GM21717 (cell line): ENCODE measurements around the gene SLC9A9.

ENCODE experiments used
- ATAC-seq: cut with Tn5 transposase; IDR thresholded peaks from one replicate; pipeline ENCODE4 v1.9.1; 2021; ENCODE audit warnings: mild to moderate bottlenecking, moderate library complexity; ENCODE audit not compliant: unreplicated experiment

The SLC9A9 gene

DNA sequence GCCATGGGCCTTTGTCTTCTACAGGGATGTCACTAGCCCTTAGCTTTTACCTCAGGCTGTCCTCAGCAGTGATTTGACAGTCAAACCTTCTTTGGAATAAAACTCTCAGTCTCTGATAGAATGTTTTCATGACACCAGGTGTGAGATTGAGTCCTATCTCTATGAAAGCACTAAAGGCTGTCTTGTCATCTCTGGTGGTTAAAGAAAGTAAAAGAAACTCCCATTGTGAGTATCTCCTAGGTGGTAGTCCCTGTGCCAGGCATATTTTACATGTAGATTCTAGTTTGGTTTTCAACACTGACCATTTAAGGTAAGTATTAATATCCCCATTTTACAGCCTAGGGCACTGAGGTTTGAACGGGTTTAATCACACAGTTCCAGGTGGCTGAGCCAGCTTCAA is 368.5 kb downstream of the SLC9A9 start:
- ATAC-seq, result peak; percentile 55

DNA sequence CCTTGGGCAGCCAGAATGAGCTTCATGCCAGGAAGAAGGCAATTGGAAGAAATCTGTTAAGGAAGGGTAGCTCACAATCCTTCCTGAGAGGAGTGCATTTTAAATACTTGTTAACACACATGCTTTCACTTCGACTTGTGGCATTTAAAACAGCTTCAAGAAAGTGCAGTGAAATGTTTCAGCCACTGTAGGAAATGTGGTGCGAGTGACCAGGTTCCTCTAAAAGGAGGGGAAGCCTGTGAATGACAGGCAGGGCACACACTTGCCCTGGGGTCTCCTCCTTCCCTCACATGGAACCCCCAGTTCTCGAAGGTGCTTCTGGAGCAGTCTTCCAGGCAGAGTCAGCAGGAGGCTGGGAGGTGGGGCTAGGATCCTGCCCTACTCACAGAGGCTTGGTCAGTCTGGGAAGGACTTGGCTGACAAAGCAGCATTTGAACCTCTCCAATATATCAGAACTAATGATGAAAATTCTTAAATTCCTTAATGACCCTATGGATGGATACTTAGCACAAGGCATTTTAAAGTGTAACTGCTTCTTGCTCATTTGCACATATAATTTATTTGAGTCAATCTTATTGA is 370.1 kb downstream of the SLC9A9 start:
- no peak for ATAC-seq

DNA sequence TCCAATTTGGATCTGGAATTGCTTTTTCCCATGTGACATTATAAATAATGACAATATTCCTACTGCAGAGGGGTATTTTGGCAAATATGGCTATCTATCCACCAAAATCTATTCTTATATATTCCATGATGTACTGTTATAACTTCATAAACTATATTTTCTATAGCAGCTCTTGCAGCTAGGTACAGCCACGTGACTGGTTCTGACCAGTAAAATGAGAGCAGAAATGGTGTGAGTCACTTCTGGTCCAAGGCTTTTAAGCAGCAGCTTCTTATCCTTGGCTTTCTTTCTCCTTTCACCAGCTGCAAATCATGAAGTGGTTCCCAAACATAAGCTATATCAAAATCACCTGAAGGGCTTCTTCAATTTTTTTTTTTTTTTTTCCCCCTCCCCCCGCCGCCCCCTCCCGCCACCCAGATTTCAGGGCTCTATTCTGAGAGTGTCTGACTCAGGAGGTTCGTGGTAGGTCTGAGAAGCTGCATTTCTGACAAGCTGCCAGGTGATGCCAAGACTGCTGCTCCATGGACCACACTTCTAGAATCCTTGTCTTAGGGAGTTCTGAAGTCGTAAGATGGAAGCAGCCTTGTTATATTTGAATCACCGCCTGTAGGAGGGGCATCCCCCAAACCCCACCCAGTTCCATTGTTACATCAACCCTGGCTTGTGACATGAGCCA is 371.2 kb downstream of the SLC9A9 start:
- ATAC-seq, result no peak

DNA sequence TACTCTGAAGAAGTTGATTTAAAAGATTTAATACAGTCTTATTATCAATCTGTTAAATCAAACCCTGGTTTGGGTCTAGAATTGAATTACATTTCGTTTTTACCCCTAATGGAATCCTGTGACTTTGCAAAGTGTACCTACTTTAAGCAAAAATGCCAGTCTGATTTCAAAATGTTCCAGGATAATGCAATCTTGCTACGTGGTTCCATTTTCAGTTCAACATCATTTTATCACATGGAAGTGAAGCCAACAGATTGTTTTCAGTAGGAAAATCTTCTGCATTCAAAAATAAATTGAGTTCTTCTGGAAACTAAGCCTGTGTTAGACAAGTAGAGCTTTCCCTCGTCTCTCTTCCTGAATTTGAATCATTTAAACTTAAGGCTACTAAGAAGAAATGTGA is 372.3 kb downstream of the SLC9A9 start:
- ATAC-seq, result no peak

DNA sequence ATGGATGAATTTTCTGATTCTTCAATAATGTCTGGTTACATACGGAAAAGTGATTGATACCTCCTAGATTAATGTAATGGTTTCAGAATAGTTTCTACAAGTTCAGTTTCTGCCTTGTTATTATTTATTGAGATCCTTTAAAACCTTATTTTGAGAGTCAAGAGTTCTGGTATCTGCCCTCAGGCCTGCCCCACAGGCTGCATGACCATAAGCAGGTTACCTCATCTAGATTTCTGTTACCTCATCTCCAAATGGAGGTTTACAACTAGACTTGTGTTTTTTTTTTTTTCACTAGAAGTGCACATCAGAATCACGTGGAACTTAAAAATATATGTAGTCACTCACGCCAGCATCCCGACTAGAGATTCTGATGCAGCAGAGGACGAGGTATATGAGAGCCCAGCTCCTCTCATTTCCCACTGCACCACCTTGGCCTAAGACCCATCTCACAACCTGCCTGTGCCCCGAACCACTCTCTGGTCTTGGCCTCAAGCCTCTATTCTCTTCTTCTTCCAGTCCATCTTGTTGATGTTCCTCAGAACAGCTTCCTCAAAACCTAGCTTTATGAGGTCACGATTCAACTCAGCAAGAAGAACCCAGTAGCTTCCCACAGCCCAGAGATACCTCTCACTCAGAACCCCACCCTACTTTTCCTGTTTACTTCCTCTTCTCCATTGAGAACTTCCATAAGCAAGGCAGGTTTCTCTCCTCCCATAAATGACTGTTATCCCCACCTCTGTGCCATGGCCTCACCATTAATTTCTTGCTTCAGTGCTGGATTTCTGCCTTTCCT is 375.3 kb downstream of the SLC9A9 start:
- no peak for ATAC-seq

DNA sequence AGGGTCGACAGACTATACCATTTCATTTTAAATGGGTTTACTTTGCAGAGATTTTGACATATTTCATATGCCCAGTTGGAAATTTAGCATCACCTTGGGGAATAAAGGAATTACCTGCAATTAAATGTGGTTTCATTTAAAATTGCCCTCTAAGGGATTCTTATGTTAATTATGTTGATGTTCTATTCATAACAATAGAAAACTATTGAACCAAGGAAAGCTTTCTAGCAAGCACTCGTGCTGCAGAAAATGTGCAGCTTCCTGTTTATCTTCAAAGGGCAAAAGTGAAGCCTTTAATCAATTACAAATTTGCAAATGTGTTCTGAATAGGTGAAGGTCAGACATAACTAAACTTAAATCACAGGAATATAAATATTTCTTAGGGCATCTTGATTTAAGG is 376.6 kb downstream of the SLC9A9 start:
- ATAC-seq, result no peak

DNA sequence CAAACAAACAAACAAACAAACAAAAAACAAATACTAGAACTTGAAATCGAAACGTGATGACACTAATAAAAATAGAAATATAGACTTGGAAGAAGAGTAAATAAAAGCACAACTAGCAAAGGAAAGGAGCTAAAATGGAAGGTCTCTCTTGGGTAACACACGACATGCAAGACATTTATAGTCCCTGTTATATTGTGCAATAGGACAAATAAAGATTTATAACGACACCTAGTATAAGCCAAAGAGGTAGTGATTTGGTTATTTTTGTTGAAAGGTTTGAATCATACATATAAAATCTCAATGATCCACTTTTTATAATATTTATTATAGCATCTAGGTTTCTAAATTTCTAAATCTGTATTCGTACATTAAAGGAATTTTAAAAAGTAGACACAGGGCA is 379.1 kb downstream of the SLC9A9 start:
- ATAC-seq, result no peak

DNA sequence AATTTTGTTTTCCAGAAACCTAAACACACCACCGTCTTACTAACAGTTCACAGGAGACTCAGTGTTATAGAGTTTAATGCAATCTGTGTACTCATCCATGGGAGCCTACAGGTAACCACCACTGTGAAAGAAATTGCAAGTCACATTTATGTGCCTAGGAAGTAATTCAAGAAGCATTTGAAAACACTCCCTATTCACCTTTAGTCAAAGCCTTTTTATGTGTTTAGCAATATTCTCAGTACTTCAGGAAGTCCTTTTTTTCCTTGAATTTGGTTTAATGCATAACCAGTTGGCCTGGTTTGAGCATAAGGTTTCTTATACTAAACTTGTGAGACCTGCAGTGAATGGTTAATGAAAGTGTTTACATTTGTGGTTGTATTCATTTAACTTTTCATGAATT is 382.6 kb downstream of the SLC9A9 start:
- ATAC-seq, result no peak

DNA sequence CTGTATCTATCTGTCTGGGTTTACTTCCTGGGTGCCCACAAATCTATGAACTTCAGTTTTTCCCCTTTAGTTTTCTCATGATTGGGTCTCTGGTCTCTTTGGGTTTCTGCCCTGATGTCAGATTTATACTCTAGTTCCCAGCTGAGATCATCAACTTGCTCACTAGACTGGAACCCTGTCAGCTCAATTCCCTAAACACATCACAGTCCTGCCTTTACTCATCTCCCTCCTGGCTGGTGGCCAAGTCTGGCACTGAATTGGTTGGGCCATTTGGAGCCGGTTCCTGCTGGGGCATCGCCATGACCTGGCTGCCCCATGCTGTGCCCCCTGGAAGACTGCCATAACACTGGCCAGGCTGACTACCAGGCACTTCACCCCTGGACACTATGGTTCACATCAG is 383.4 kb downstream of the SLC9A9 start:
- no peak for ATAC-seq

DNA sequence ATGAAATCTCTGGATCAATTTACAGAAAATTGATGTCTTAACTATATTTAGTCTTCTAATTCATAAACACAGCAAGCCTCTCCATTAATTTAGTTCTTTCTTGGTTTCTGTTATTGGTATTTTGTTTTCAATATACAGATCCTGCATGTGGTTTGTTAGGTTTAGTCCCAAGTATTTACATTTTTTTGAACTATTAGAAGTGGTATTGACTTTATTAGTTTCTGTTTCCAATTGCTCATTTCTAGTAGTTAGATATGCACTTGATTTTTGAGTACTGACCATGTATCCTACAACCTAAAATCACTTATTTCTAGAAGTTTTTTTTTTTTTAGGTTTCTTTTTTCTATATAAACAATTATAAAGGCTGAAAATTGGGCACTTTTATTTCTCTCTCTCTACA is 392.8 kb downstream of the SLC9A9 start:
- no peak for ATAC-seq

DNA sequence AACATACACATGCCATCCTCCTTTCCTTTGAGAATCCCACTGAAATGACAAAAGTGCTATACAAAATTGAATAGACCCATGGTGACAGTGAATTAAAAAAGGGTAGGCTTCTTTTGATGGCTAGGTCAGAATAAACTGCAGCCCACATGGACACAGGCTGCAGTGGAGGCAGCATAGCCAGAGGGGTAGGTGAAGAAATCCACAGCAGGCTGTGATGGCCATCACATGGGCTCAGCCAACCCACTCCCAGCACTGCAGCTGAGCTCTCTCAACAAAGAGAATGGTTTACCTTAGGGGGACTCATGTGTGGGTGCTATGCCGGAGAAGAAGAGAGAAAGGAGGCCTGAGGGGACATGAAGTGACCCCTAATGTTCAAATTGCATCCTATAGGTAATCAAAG is 397.6 kb downstream of the SLC9A9 start:
- ATAC-seq, result no peak

DNA sequence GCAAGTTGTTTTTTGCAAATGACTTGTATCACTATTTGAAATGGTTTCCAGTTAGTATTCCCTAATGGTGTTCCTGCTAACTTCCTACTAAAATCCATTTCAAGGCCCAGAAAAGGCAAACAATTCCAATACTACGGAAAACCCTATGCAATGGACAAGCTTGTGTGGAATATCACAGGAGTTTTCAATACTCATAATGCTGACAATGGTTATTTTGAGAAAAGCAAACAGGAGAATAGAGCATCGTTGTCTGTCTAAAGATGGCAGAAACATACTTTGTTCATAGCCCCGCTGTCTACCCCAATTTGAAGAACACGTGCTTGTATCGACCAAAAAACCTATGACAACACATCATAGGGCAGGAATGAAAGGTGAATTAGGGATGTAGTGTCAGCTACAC is 400.8 kb downstream of the SLC9A9 start:
- no peak for ATAC-seq

DNA sequence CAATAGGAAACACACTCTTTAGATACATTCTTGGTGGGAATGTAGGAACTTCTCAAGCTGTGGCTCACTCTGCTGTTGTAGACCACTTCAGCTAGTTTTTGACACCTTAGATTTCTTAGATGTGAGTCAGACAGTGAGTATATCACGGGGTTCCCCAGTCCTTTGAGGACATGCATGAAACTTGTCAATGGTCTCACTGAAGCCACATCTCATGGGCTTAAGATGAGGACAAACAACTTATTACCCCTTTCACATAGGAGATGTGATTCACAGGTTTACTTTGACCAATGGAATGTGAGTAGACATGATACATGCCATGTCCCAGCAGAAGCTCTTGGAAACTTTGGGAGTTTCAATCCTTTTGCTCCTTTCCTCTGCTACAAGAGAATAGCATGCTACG is 403.1 kb downstream of the SLC9A9 start:
- ATAC-seq, result peak; percentile 85

DNA sequence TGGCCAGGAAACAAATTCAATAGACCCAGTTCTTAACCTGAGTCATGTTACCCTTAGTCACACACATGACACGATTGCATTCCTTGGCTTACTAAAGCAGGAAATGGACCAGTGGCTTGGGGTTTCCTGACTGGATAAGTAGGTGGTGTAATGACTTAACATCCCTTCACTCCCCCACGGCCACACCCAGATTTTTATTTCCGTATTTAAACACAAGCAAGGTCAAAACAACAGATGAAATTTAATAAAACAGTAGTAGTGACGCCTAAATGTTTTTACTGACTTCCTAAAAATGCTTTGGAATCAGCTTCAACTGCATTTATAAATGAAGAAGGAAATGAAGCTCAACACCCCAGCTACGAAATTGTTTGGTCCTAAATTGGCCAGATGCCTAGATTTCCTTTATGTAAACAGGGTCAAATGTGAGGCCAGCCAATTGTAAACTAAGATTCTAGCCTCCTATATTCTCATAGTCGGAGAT is 404.4 kb downstream of the SLC9A9 start:
- no peak for ATAC-seq

DNA sequence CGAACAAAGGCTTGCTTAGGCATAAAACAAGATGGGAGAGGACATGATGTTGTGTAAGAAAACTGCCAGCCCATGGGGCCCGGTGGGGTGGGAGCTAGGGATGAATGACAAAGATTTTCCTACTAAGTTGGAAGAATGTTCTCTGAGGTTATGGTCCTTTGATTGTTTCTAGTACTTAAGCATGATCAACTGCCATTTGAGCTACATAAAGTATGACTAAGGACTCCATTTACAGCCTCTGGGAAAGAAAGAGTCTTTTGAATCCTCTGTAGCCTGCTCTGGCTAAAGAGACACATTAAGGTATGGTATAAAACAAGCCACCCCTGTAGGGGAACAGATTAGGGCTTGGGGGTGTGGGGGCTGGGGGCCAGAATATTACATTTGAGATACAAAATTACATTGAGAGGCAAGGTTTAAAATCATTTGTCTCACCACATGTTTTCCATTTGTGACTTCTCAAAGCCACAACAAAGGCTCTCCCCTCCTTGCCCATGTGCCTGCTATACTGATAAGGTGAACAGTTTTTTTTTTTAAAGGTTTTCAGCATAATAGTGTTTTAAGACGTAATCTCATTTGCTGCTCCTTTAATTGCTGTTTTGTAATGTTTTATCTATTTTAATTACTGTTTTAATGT is 405.3 kb downstream of the SLC9A9 start:
- no peak for ATAC-seq

DNA sequence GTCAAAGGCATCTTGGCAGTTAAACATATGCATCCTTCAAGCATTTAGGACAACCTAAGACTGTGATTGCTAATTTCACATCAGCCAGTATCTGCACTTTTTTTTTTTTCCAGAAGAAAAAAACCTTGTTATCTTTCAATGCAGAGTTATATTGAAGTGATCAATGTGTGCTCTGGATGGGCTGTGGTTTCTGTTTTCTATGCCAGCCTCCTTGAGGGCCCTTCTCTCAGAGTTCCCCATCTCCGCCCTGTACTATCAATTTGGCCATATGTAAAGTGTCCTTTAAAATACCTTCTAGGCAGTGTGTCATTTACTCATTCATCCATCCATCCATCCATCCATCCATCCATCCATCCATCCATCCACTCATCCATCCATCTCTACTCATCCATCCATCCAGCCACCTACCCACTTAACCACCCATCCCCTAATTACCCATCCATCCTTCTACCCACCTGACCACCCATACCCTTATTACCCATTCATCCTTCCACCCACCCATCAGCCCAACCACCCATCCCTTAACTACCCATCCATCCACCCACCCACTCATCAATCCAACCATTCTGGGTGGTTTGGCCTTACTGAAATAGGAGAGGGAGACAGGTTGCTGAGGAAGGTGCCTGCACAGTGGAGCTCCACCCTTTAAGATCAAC is 406.6 kb downstream of the SLC9A9 start:
- no peak for ATAC-seq

DNA sequence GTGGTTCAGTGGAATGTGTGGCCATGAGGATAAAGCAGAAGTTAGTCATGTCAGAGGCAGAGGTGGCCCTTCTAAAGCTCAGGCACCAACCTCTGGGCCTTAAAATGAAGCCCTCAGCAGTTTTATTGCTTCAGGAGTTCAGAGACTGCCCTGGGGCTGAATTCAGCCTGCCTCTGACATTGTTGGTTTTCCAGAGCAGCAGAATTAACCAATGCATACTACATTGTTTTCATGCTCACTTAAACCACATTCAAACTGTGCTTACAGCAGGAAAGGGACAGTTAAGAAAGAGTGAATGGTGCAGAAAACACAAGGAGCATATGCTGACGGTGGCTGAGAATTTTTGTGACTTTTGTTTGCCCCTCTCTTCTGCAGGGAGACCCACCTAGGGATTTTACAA is 408.5 kb downstream of the SLC9A9 start:
- no peak for ATAC-seq

DNA sequence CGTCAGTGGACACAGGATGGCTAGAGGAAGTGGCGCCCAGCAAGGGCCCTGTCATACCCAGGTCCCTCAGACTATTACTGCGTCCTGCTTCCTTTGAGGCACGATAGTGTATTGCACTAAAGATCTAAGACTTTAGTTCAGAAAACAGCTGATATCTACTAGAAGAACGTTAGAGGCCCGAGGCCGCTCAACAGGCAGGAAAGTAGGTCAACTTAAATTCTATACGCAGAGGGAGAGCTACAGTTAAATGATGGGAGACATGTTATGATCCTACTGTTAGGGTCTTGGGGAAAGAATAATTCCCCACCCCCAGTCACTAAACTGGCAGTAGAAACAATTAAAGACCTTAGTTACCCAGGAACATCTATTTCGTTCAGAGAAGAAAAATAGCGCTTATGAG is 410.9 kb downstream of the SLC9A9 start:
- ATAC-seq, result no peak

DNA sequence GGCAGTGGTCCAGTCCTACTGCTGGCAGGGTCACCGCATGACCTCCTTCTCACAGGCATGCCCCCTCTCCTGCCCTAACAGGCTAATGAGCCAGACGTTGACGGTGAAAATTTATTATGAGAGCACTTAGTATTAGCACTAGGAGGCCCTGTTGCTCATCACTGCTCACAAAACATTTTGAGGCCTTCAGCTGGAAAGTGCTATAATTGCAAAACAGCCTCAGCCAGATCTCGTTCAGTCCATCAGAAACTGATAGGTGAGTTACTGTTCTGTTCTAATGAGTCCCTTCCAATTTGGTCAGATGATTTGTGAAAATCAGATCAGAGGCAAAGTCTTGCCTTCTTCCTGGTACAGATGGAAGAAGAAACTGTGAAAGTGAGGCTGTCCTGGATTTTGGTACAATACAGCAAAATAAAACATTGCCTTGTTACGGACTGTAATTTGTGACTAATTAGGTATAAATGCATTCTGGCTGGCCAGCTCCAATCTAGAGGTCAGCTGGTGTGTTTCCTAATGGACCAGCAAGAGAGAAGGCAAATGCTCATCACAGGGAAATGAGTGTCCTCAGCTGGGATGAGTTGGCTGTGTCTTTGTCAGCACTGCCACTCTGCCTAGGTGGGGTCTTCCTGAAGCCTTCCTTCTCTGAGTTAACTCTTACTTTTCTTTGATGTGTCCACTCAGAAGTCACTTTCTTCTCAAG is 411.9 kb downstream of the SLC9A9 start:
- no peak for ATAC-seq

DNA sequence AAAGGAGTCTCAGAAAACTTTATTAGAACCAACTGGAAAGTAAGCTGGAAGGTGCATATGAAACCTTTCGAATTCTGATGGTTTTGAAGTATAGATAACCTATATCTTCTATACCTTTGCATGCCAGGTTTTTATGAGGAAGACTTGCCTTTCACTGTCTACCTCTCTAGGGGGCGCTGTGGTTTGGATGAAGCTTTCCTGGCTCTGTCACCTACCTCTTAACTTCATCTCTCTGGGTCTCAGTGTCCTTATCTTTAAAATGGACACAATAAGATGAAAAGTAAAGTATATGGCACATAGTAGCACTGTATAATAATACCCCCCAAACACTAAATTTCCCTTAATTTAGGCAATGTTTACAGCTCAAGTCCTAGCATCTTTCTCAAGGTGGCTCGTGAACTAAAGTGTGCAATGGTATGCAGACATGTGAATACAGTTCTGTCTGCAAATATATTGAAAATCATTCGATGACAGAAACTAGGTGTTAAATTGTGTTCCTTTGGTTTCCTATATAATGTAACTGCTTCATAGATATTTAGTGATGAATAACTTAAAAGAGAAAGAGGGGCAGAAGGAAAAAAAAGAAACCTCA is 414.4 kb downstream of the SLC9A9 start:
- no peak for ATAC-seq
